Erythroblast (primary cell): ENCODE measurements around the gene LENG9.
A peak's percentile ranks its signal among the peaks of the same experiment; 100 is the strongest.
"Not testable (repeated sequence)": the region's sequence is repeated elsewhere in the genome, so short reads cannot be mapped to it uniquely, and the experiment has no call there.

Source experiments
- DNase-seq, 2 experiments: peaks; one replicate each; lab custom pipeline; 2025; lab: John Stamatoyannopoulos, UW
- GATA1 ChIP-seq: IDR thresholded peaks from 2 replicates; pipeline ENCODE4 v1.6.1; 2011; ENCODE audit warnings: low read depth, mild to moderate bottlenecking, control low read depth, low read length, moderate library complexity
- POLR2A ChIP-seq: IDR thresholded peaks from 2 replicates; pipeline ENCODE4 v1.6.1; 2011; ENCODE audit warnings: mild to moderate bottlenecking, low read length

Gene LENG9

DNA sequence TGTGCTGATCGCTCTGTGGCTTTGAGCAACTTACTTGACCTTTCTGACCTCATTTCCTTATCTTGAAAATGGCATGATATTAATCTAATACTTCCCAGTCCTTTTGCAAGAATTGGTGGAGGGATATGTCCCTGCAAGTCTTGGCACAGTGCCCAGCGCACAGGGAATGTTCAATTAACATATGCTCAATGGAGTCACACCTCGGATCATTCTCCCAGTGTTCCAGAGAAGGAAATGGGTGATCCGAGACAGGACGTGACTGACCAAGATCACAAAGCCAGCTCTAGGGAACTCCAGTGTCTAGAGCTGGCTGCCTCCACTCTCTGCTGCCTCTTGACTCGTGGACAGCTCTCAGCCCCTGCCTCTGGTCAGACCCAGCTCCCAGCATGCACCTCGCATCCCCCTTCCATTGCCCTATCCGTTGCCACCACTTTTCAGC, 5.9 kb upstream of the LENG9 start:
- TF ChIP-seq GATA1 (no peak), POLR2A (no peak)
- no peak for DNase-seq

GRCh38 chr19:54466110-54466480, 2.5 kb upstream of the LENG9 start:
- not testable (repeated sequence) for DNase-seq

DNA sequence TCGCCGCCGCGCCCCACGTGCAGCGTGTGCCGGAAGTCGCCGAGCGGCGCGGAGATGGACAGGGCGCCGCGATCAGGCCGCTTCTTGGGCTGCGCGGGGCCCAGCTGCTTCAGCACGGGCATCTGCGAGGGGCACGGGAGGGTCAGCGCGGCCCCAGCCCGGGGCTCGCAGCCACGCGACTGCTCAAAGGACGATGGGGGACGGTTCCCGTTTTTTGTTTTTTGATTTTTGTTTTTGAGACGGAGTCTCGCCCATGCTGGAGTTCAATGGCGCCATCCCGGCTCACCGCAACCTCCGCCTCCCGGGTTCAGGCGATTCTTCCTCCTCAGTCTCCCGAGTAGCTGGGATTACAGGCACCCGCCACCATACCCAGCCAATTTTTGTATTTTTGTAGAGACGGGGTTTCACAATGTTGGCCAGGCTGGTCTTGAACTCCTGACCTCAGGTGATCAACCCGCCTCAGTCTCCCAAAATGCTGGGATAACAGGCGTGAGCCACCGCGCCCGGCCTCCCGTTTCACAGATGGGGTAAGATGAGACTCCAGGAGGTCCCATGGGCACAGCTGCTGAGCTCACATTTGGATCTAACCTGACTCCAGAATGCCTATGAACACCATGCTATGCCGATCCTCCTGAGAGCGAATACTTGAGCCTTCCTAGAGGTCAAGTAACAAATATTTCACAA, 2.0 kb upstream of the LENG9 start:
- TF ChIP-seq GATA1, result no peak
- TF ChIP-seq POLR2A, result no peak
- peak in 1 of 2 experiments; percentile 36 for DNase-seq

DNA sequence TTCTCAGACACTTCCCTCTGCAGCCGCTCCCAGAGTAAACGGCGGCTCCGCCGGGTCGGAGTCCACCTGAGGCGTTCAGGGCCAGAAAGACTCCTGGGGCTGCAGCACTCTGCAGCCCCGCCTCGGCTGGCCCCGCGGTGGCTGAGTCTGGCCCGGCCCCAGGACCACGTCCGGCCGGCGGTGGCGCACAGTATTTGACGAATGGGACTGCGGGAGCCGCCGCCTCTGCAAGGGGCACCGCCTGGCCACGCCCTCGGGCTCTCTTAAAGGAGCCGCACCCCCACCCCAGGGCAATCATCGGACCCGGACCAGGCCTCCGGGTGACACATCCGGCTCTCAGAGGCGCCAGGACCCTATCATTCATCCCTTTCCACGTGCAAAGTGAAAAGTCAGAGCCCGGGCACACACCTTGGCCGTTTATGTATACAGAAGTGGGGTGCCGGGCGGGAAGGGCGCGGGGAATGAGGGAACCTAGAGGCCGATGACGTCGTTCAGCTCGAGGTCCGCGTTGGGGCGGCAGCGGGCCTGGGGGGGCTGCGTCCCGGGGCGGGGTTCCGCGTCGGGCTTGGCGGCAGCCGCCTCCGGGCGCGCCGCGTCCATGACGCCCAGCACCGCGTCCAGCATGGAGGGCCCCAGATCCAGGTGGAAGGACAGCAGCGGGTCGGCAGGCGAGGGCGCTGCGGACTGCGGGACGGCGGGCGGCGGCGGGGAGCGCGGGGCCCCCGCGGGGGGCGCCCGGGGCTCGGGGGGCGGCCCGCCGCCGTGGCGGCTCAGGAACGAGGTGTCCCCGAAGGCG, 1.2 kb upstream of the LENG9 start:
- peak; percentile 84 to 89 for DNase-seq
- TF ChIP-seq GATA1, result no peak
- peak; percentile 36 for TF ChIP-seq POLR2A

GRCh38 chr19:54464044-54464629, 559 bp upstream of the LENG9 start:
- DNase-seq, result peak; percentile 82 to 89

GRCh38 chr19:54462655-54463530, 685 bp downstream of the LENG9 start:
- TF ChIP-seq GATA1 (no peak), POLR2A (no peak)

More at GRCh38 chr19:54464044-54464629, 559 bp upstream of the LENG9 start:
- TF ChIP-seq POLR2A (no peak), GATA1 (no peak)

DNA sequence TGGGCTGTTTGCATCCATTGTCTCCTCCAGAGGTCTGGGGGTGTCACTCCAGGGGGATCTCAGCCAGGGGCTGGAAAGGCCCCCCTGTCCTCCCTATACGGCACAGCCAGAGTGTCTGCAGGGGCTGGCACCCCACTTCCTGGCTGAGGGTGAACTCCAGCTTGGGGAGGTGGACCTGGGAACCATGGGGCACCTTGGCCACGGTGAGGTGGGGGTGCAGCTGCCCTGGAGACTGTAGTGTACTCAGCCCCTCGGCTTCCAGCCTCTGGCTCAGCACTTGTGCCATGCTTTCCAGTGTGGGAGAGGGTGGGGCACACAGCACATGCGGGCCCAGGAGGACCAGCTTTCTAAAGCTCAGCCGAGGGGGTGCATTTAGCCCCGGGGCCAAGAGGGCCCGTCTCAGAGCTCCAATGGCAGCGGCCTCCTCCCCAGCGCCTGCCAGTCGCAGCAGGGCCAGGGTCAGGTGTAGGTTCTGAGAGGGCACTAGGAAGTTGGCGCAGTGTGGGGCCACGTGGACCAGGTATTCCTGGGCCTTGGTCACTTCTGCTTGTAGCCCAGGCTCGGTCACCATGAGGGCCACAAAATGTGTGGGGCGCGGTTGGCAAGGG, 1.4 kb downstream of the LENG9 start:
- TF ChIP-seq GATA1, result no peak
- TF ChIP-seq POLR2A, result no peak
- no peak for DNase-seq

More at GRCh38 chr19:54462655-54463530, 685 bp downstream of the LENG9 start:
- DNase-seq, result peak; percentile 79 to 80

DNA sequence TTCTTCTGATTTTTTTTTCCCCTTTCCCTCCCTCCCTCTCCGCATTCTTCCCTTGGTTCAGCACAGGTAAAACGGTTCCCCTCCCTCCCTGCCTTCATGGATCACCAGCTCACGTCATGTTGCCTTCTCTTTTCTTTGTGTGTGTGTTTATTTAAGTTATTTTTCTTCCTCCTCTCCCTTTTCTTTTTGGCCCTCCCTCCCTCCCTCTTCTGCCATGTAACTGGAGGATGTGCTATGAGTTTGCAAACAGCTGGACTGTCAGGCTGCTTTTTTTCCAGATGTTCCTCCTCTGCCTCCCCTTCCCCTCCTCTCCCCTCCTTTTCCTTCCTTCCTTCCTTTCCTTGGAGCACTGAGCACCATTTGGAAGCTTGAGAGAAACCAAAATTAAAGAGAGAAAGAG, 2.0 kb downstream of the LENG9 start:
- no peak for DNase-seq
- TF ChIP-seq GATA1, result no peak
- no peak for TF ChIP-seq POLR2A

DNA sequence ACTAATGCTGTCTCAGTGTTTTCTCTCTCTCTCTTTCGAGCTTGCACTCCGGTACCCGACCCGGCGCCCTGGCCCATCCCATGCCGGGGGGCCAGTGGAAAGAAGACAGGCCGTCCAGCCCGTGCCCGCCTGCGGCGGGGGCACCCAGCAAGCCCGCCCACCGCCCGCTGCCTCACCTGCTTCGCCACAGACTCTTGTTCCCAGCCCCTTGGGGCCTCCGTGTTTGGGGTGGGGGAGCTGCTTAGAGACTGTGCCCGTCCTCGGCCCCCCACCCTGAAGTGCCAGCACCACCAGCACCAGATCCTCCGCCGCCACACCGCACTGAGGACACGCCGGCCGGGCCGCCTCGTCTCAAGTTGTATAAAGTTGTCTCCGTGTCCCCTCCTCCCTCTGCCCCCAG, 2.4 kb downstream of the LENG9 start:
- no peak for TF ChIP-seq GATA1
- no peak for TF ChIP-seq POLR2A
- no peak for DNase-seq

DNA sequence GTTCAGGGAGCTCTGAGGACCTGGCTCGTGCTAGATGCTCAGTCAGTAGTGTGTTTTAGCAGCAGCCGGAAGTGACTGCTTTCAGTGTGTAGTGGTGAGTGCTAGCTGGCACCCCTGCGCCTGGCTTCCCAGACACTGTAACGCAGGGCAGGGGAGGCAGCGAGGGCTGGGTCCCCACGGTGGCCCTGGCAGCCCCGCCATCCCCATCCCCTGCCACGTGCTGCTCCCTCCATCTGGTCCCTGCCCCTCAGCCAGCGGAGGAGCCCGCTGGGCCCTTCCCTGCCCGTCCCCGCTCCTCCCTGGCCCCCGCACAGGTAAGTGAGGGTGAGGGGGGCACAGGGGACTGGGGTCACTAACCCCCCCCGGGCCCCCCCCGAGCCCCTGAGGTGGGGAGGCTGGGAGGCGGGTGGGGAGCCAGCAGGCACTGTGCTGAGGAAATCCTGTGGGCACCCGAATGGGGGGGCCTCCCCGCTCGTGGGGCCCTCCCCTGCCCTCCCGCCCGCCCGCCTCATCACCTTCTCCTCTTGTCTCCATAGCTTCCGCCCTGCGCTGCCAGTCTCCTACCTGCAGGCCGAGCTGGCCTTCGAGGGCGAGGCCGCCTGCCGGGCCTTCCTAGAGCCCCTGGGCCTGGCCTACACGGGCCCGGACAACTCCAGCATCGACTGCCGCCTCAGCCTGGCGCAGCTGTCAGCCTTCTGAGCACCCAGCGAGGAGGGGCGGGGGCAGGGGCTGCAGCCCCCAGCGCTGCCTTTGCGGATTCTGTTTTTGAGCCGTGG, 3.2 kb downstream of the LENG9 start:
- no peak for DNase-seq
- no peak for TF ChIP-seq GATA1
- TF ChIP-seq POLR2A, result no peak

GRCh38 chr19:54459282-54460229, 4.0 kb downstream of the LENG9 start:
- TF ChIP-seq GATA1 (no peak), POLR2A (no peak)
- DNase-seq, result no peak
